ENCODE results near the gene CAMTA1.

The CAMTA1 gene

GRCh38 chr1:7497107-7497637 lies 711.9 kb downstream of the CAMTA1 start:
- no peaks in the 10 kb centered on the region for H3K9me3 ChIP-seq (ENCODE audit: control insufficient read depth in 2 of 2, low read length in 2 of 2)
- no peak overlapping the region for H3K9ac ChIP-seq (ENCODE audit: low read length in 2 of 2)
- H3K4me3 ChIP-seq (ENCODE audit: low read length in 2 of 2), result no peak overlapping the region
- H3K4me1 ChIP-seq (ENCODE audit: control insufficient read depth, insufficient read depth, low read length), result peaks cover 4% of the 10 kb centered on the region
- no peak overlapping the region for H3K27ac ChIP-seq (ENCODE audit: low read length)
- H3K36me3 ChIP-seq (ENCODE audit: control insufficient read depth in 2 of 2, insufficient read depth in 2 of 2, low read length in 2 of 2), result no peaks in the 10 kb centered on the region
- H3K27me3 ChIP-seq (ENCODE audit: control insufficient read depth in 1 of 2, insufficient read depth in 2 of 2, low read length in 2 of 2), result peaks cover 0 to 4% of the 10 kb centered on the region in 2 donors

DNA sequence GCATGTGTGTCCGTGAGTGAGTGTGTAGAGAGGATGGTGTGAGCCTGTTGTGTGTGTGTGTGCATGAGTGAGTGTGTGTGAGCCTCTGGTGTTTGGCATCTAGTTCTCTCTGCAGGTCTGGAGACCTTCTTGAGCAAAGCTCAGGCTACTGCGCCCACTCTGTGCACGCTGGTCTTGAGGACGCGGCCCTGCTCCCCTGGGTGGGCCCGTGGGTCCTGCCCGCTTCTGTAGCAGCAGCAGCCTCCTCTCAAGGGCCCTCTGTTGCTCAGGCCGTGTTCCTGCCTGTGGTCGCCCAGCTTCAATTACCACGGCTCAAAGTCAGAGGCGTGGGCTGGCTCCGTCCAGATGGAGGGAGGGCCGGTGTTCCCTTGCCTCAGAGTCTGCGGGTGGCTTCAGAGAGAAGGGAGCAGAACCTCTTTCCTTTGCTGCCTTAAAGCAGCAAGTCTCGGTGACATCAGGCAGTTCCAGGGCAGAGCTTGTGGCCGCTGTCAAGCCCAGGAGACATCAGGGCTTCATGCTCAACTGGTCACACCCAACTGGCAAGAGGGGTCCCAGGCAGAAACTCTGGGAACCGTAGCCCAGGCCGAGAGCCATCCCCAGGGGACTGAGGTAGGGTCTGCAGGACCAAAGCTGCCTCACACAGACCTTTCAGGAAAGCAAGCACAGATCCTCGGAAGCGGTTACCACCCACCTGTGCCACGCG lies 715.3 kb downstream of the CAMTA1 start:
- Histone ChIP-seq H3K27me3 (ENCODE audit: control insufficient read depth in 1 of 2, insufficient read depth in 2 of 2, low read length in 2 of 2) (no peaks in the 10 kb centered on the region), H3K9me3 (ENCODE audit: control insufficient read depth in 2 of 2, low read length in 2 of 2) (no peaks in the 10 kb centered on the region), H3K4me3 (ENCODE audit: low read length in 2 of 2) (no peak overlapping the region), H3K4me1 (ENCODE audit: control insufficient read depth, insufficient read depth, low read length) (peaks cover 2% of the 10 kb centered on the region), H3K9ac (ENCODE audit: low read length in 2 of 2) (no peak overlapping the region), H3K36me3 (ENCODE audit: control insufficient read depth in 2 of 2, insufficient read depth in 2 of 2, low read length in 2 of 2) (no peaks in the 10 kb centered on the region), H3K27ac (ENCODE audit: low read length) (no peak overlapping the region)

- Histone ChIP-seq H3K4me1 (ENCODE audit: control insufficient read depth, insufficient read depth, low read length) (peaks cover 2% of the 10 kb centered on the region), H3K27ac (ENCODE audit: low read length) (no peak overlapping the region), H3K36me3 (ENCODE audit: control insufficient read depth in 2 of 2, insufficient read depth in 2 of 2, low read length in 2 of 2) (no peaks in the 10 kb centered on the region), H3K27me3 (ENCODE audit: control insufficient read depth in 1 of 2, insufficient read depth in 2 of 2, low read length in 2 of 2) (no peaks in the 10 kb centered on the region), H3K4me3 (ENCODE audit: low read length in 2 of 2) (no peak overlapping the region), H3K9me3 (ENCODE audit: control insufficient read depth in 2 of 2, low read length in 2 of 2) (no peaks in the 10 kb centered on the region), H3K9ac (ENCODE audit: low read length in 2 of 2) (no peak overlapping the region)
These were observed 715.8 kb downstream of the CAMTA1 start for GRCh38 chr1:7501084-7501491.

- no peak overlapping the region for H3K9ac ChIP-seq (ENCODE audit: low read length in 2 of 2)
- no peaks in the 10 kb centered on the region for H3K27me3 ChIP-seq (ENCODE audit: control insufficient read depth in 1 of 2, insufficient read depth in 2 of 2, low read length in 2 of 2)
- no peaks in the 10 kb centered on the region for H3K36me3 ChIP-seq (ENCODE audit: control insufficient read depth in 2 of 2, insufficient read depth in 2 of 2, low read length in 2 of 2)
- no peak overlapping the region for H3K4me3 ChIP-seq (ENCODE audit: low read length in 2 of 2)
- no peaks in the 10 kb centered on the region for H3K9me3 ChIP-seq (ENCODE audit: control insufficient read depth in 2 of 2, low read length in 2 of 2)
- H3K27ac ChIP-seq (ENCODE audit: low read length), result no peak overlapping the region
- peaks cover 2% of the 10 kb centered on the region for H3K4me1 ChIP-seq (ENCODE audit: control insufficient read depth, insufficient read depth, low read length)
These were observed 716.7 kb downstream of the CAMTA1 start for GRCh38 chr1:7501723-7502603.

DNA sequence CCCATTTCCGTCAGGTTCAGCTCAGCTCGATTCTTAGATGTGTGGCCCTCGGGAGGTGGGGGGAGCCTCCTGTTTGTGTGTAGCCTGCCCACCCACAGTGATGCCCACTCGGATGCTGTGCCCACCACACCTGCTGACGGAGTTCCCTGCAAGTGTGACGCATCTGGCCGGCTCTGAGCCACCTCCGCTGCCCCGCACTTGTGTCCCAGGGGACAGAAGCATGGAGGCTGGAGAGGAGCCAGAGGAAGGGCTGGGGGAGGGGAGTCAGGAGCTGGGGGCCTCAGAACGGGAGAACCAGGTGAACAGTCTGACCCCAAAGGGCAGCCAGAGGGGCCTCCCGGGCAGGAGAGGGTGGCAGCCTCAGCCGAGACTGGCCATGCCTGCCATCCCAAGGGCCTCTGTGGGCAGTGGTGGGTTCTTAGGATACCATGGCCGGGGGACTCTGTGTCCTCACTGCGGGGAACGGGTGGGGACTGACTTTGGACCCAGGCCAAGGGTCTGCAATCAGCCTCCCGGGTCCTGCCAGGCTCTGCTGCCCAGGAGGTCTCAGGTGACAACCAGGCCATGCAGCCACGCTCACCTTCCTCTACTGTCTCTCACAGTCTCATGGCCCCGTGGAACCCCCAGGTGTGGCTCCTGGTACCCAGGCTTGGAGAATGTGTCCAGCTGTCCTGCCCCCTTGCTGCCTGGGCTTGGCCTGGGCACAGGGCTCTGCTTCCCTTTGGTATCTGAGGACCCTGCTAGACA lies 718.6 kb downstream of the CAMTA1 start:
- H3K9ac ChIP-seq (ENCODE audit: low read length in 2 of 2), result no peak overlapping the region
- peaks cover 14% of the 10 kb centered on the region for H3K4me1 ChIP-seq (ENCODE audit: control insufficient read depth, insufficient read depth, low read length)
- H3K36me3 ChIP-seq (ENCODE audit: control insufficient read depth in 2 of 2, insufficient read depth in 2 of 2, low read length in 2 of 2), result no peaks in the 10 kb centered on the region
- no peaks in the 10 kb centered on the region for H3K27me3 ChIP-seq (ENCODE audit: control insufficient read depth in 1 of 2, insufficient read depth in 2 of 2, low read length in 2 of 2)
- no peak overlapping the region for H3K27ac ChIP-seq (ENCODE audit: low read length)
- H3K9me3 ChIP-seq (ENCODE audit: control insufficient read depth in 2 of 2, low read length in 2 of 2), result no peaks in the 10 kb centered on the region
- H3K4me3 ChIP-seq (ENCODE audit: low read length in 2 of 2), result no peak overlapping the region

DNA sequence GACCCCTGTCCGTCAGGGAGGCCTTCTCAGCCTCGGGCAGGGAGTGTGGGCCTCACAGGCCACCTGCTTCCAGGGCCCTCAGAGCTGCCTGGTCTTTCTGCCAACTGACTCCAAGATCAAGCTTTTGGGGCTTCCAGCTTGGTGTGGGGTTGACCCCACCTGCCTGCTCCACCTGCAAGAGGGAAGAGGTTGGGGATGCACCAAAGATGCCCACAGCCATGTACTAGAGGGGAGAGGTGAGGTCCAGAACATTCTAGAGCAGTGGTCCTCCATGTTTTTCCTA lies 719.1 kb downstream of the CAMTA1 start:
- Histone ChIP-seq H3K36me3 (ENCODE audit: control insufficient read depth in 2 of 2, insufficient read depth in 2 of 2, low read length in 2 of 2) (no peaks in the 10 kb centered on the region), H3K4me1 (ENCODE audit: control insufficient read depth, insufficient read depth, low read length) (peaks cover 17% of the 10 kb centered on the region), H3K9ac (ENCODE audit: low read length in 2 of 2) (no peak overlapping the region), H3K27me3 (ENCODE audit: control insufficient read depth in 1 of 2, insufficient read depth in 2 of 2, low read length in 2 of 2) (no peaks in the 10 kb centered on the region), H3K4me3 (ENCODE audit: low read length in 2 of 2) (no peak overlapping the region), H3K9me3 (ENCODE audit: control insufficient read depth in 2 of 2, low read length in 2 of 2) (no peaks in the 10 kb centered on the region), H3K27ac (ENCODE audit: low read length) (no peak overlapping the region)

DNA sequence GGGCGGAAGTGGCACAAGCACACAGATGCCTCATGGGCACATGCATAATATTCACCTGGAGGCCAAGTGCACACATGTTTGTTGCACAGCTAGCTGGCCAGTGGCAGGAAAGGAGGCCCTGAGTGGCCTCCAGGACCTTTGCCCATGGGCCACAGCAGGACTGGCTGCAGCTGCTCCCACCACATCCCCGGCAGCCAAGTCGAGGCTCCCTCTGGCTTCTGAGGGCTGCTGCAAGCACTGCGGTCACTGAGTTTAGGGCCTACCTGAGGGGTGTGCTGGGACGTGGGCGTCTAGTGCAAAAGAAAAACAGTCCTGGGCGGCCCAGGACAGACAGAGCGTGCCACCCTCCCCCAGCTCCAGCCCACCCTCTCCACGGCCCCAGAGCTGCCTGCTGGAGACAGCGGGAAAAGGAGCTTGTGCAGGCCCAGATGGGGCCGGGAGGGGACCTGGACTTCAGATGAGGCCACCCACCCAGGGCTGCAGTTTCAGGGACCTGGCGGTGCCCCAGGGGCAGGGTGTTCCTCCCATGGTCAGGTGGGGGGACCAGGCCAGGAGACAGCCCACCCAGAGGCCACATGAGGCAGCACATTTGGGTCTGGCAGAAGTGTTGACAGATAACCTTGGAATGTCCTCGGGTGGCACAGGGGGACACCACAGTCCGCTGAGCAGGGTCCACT lies 720.0 kb downstream of the CAMTA1 start:
- Histone ChIP-seq H3K27me3 (ENCODE audit: control insufficient read depth in 1 of 2, insufficient read depth in 2 of 2, low read length in 2 of 2) (no peaks in the 10 kb centered on the region), H3K27ac (ENCODE audit: low read length) (no peak overlapping the region), H3K9ac (ENCODE audit: low read length in 2 of 2) (no peak overlapping the region), H3K9me3 (ENCODE audit: control insufficient read depth in 2 of 2, low read length in 2 of 2) (no peaks in the 10 kb centered on the region), H3K4me3 (ENCODE audit: low read length in 2 of 2) (no peak overlapping the region), H3K4me1 (ENCODE audit: control insufficient read depth, insufficient read depth, low read length) (peaks cover 21% of the 10 kb centered on the region), H3K36me3 (ENCODE audit: control insufficient read depth in 2 of 2, insufficient read depth in 2 of 2, low read length in 2 of 2) (no peaks in the 10 kb centered on the region)

DNA sequence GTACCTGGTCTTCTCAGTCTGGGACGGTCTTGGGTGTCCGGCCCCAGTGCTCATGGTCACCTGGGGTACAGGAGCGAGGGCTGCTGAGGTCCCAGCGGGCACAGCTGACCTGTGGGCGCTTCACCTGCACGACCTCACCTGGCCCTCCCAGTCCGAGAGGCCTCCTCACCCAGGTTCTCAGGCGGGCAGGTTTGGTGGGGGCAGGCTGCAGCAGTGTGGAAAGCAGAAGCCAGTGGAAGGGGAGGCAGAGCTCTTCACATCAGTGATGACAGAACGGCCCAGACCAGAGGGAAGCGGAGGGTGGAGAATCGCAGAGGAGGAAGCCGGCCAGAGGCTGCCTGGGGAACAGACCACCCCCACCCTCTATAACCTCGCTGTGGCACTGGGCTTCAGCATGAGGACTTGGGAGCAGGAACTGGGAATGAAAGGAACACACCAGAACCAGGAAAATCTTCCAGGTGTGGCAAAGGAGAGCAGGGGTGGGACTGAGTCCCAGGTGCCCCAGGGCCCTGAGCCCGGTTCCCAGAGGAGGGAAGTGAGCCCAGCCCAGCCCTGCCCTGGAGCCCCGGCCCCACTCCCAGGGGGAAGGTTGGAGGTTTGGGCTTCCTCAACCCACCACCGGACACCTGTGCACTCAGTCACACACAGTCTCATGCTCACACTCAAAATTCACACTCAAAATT lies 720.7 kb downstream of the CAMTA1 start:
- Histone ChIP-seq H3K9ac (ENCODE audit: low read length in 2 of 2) (no peak overlapping the region), H3K36me3 (ENCODE audit: control insufficient read depth in 2 of 2, insufficient read depth in 2 of 2, low read length in 2 of 2) (no peaks in the 10 kb centered on the region), H3K9me3 (ENCODE audit: control insufficient read depth in 2 of 2, low read length in 2 of 2) (no peaks in the 10 kb centered on the region), H3K4me3 (ENCODE audit: low read length in 2 of 2) (no peak overlapping the region), H3K4me1 (ENCODE audit: control insufficient read depth, insufficient read depth, low read length) (peaks cover 21% of the 10 kb centered on the region), H3K27me3 (ENCODE audit: control insufficient read depth in 1 of 2, insufficient read depth in 2 of 2, low read length in 2 of 2) (no peaks in the 10 kb centered on the region), H3K27ac (ENCODE audit: low read length) (no peak overlapping the region)

DNA sequence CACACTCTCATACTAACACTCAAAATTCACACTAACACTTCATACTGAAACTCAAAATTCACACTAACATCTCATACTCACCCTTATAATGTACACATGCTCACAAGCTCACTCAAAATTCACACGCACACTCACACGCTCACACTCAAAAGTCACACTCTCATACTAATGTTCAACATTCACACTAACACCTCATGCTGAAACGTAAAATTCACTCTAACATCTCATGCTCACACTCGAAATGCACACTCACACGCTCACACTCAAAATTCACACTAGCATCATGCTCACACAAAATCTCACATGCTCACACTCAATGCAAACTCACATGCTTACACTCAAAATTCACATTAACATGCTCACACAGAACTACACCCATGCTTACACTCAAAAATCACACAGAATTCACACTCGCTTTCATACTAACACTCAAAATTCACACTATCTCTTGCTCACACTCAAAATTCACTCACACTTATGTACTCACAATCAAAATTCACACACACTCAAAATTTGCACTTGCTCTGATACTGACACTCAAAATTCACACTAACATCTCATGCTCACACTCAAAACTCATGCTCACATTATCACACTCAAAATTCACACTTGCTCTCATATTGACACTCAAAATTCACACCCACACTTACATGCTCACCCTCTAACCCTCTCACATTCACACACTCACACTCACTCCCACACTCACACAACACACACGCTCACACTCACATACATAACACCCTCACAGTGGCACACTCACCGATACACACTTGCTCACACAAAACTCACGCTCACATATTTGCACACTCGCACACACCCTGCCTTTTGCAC lies 721.4 kb downstream of the CAMTA1 start:
- Histone ChIP-seq H3K4me1 (ENCODE audit: control insufficient read depth, insufficient read depth, low read length) (peaks cover 19% of the 10 kb centered on the region), H3K9me3 (ENCODE audit: control insufficient read depth in 2 of 2, low read length in 2 of 2) (no peaks in the 10 kb centered on the region), H3K36me3 (ENCODE audit: control insufficient read depth in 2 of 2, insufficient read depth in 2 of 2, low read length in 2 of 2) (no peaks in the 10 kb centered on the region)

More for the DNA sequence above, 721.4 kb downstream of the CAMTA1 start:
- Histone ChIP-seq H3K27me3 (ENCODE audit: control insufficient read depth in 1 of 2, insufficient read depth in 2 of 2, low read length in 2 of 2) (no peaks in the 10 kb centered on the region), H3K4me3 (ENCODE audit: low read length in 2 of 2) (no peak overlapping the region), H3K27ac (ENCODE audit: low read length) (no peak overlapping the region), H3K9ac (ENCODE audit: low read length in 2 of 2) (no peak overlapping the region)
